ENCODE results near the gene EGFL6. TPM values are rescaled to one million over a fixed set of nuclear protein-coding genes. Genes with fewer than 3 reads are reported as not detected.

EGFL6 gene
- total and polyA plus RNA-seq, 3 donors from 2014 or later: 0.56 to 2.1 (median 1.7) TPM

GRCh38 chrX:13659063-13659462 lies 89.7 kb downstream of the EGFL6 start:
- H3K4me1 ChIP-seq: no peaks in the 10 kb centered on the region
- no peaks in the 10 kb centered on the region for H3K36me3 ChIP-seq (ENCODE audit: low read depth, missing control alignments)
- peak overlapping the region in 1 of 2 donors; percentile 36 for H3K27ac ChIP-seq
- WGBS, 2 donors: 49 to 52% methylated on average over 6 of the region's 6 CpGs
- H3K27me3 ChIP-seq: no peaks in the 10 kb centered on the region
- DNase-seq: no peak
- intact Hi-C loops (cut with DNase I; ENCODE audit: low total_unique reads): no loop called here
- H3K4me3 ChIP-seq: no peak overlapping the region
- TF ChIP-seq CTCF (IDR thresholded peaks at IDR 0.05) (no peak), POLR2A (IDR thresholded peaks at IDR 0.05) (no peak)
- no peaks in the 10 kb centered on the region for H3K9me3 ChIP-seq

GRCh38 chrX:13661735-13662288 lies 92.4 kb downstream of the EGFL6 start:
- H3K27me3 ChIP-seq: no peaks in the 10 kb centered on the region
- no peak for DNase-seq
- H3K27ac ChIP-seq: peak overlapping the region in 1 of 2 donors; percentile 41
- no peaks in the 10 kb centered on the region for H3K36me3 ChIP-seq (ENCODE audit: low read depth, missing control alignments)
- TF ChIP-seq CTCF (IDR thresholded peaks at IDR 0.05): no peak
- WGBS, 2 donors: 41 to 59% methylated on average over 6 of the region's 6 CpGs
- intact Hi-C loops (cut with DNase I; ENCODE audit: low total_unique reads): no loop called here
- H3K4me1 ChIP-seq: no peaks in the 10 kb centered on the region
- H3K4me3 ChIP-seq: no peak overlapping the region
- no peaks in the 10 kb centered on the region for H3K9me3 ChIP-seq

DNA sequence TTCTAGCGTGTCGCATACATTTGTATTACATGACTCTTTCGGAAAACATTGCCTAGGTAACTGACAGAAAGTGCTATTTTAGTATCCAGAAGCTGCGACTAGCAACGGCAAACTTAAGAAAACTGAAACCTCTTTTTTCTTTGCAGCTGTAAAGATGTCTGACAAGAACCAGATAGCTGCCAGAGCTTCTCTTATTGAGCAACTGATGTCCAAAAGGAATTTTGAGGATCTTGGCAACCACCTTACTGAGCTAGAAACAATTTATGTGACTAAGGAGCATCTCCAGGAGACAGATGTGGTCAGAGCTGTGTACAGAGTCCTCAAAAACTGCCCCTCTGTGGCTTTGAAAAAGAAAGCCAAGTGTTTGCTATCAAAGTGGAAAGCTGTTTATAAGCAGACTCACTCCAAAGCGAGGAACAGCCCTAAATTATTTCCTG lies 93.0 kb downstream of the EGFL6 start:
- intact Hi-C loops (cut with DNase I; ENCODE audit: low total_unique reads): no loop called here
- Histone ChIP-seq H3K9me3 (no peaks in the 10 kb centered on the region), H3K36me3 (ENCODE audit: low read depth, missing control alignments) (no peaks in the 10 kb centered on the region), H3K4me3 (no peak overlapping the region), H3K27me3 (no peaks in the 10 kb centered on the region), H3K4me1 (no peaks in the 10 kb centered on the region), H3K27ac (peak overlapping the region in 1 of 2 donors; percentile 41)
- no peak for DNase-seq
- TF ChIP-seq CTCF (IDR thresholded peaks at IDR 0.05) (no peak), POLR2A (IDR thresholded peaks at IDR 0.05) (no peak)
- WGBS, 2 donors: 32 to 62% methylated on average over 6 of the region's 6 CpGs

GRCh38 chrX:13664020-13664419 lies 94.6 kb downstream of the EGFL6 start:
- TF ChIP-seq POLR2A (IDR thresholded peaks at IDR 0.05) (no peak), CTCF (IDR thresholded peaks at IDR 0.05) (no peak)
- intact Hi-C loops (cut with DNase I; ENCODE audit: low total_unique reads): no loop called here
- Histone ChIP-seq H3K27me3 (no peaks in the 10 kb centered on the region), H3K27ac (no peak overlapping the region), H3K4me1 (no peaks in the 10 kb centered on the region), H3K9me3 (no peaks in the 10 kb centered on the region), H3K36me3 (ENCODE audit: low read depth, missing control alignments) (no peaks in the 10 kb centered on the region), H3K4me3 (no peak overlapping the region)
- DNase-seq: no peak
- 88 to 94% methylated on average over 3 of the region's 3 CpGs for WGBS, 2 donors

GRCh38 chrX:13666836-13667235 lies 97.4 kb downstream of the EGFL6 start:
- Histone ChIP-seq H3K9me3 (no peaks in the 10 kb centered on the region), H3K27ac (no peak overlapping the region), H3K4me1 (no peaks in the 10 kb centered on the region), H3K36me3 (ENCODE audit: low read depth, missing control alignments) (no peaks in the 10 kb centered on the region), H3K4me3 (no peak overlapping the region), H3K27me3 (no peaks in the 10 kb centered on the region)
- intact Hi-C loops (cut with DNase I; ENCODE audit: low total_unique reads): no loop called here
- 70 to 78% methylated on average over 3 of the region's 3 CpGs for WGBS, 2 donors
- no peak for TF ChIP-seq POLR2A (IDR thresholded peaks at IDR 0.05)
- TF ChIP-seq CTCF (IDR thresholded peaks at IDR 0.05): no peak
- DNase-seq: peak; percentile 71

All from testis (tissue), 3 donors.